ENCODE data around the gene SPTBN4.

- TF ChIP-seq, protein P1, sequence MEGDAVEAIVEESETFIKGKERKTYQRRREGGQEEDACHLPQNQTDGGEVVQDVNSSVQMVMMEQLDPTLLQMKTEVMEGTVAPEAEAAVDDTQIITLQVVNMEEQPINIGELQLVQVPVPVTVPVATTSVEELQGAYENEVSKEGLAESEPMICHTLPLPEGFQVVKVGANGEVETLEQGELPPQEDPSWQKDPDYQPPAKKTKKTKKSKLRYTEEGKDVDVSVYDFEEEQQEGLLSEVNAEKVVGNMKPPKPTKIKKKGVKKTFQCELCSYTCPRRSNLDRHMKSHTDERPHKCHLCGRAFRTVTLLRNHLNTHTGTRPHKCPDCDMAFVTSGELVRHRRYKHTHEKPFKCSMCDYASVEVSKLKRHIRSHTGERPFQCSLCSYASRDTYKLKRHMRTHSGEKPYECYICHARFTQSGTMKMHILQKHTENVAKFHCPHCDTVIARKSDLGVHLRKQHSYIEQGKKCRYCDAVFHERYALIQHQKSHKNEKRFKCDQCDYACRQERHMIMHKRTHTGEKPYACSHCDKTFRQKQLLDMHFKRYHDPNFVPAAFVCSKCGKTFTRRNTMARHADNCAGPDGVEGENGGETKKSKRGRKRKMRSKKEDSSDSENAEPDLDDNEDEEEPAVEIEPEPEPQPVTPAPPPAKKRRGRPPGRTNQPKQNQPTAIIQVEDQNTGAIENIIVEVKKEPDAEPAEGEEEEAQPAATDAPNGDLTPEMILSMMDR (IDR thresholded peaks at IDR 0.05; ENCODE audit: poor library complexity, severe bottlenecking): no peak
- TF ChIP-seq, protein P2, sequence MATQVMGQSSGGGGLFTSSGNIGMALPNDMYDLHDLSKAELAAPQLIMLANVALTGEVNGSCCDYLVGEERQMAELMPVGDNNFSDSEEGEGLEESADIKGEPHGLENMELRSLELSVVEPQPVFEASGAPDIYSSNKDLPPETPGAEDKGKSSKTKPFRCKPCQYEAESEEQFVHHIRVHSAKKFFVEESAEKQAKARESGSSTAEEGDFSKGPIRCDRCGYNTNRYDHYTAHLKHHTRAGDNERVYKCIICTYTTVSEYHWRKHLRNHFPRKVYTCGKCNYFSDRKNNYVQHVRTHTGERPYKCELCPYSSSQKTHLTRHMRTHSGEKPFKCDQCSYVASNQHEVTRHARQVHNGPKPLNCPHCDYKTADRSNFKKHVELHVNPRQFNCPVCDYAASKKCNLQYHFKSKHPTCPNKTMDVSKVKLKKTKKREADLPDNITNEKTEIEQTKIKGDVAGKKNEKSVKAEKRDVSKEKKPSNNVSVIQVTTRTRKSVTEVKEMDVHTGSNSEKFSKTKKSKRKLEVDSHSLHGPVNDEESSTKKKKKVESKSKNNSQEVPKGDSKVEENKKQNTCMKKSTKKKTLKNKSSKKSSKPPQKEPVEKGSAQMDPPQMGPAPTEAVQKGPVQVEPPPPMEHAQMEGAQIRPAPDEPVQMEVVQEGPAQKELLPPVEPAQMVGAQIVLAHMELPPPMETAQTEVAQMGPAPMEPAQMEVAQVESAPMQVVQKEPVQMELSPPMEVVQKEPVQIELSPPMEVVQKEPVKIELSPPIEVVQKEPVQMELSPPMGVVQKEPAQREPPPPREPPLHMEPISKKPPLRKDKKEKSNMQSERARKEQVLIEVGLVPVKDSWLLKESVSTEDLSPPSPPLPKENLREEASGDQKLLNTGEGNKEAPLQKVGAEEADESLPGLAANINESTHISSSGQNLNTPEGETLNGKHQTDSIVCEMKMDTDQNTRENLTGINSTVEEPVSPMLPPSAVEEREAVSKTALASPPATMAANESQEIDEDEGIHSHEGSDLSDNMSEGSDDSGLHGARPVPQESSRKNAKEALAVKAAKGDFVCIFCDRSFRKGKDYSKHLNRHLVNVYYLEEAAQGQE (IDR thresholded peaks at IDR 0.05; ENCODE audit: borderline replicate concordance): no peak
- no peak for TF ChIP-seq EZH2 (IDR thresholded peaks at IDR 0.05; ENCODE audit: borderline replicate concordance, insufficient read depth, low read length, poor library complexity, severe bottlenecking)
- TF ChIP-seq POLR2AphosphoS5 (IDR thresholded peaks at IDR 0.05): no peak
- no peak for TF ChIP-seq SMC3 (conservative IDR thresholded peaks at IDR 0.05; ENCODE audit: poor library complexity)
- no peak for TF ChIP-seq EP300 (conservative IDR thresholded peaks at IDR 0.05; ENCODE audit: poor library complexity, severe bottlenecking)
Observed at GRCh38 chr19:40502081-40502480, 35.3 kb downstream of the SPTBN4 start.

Data from neural cell (in vitro differentiated cells).